ENCODE data around the gene PLAC1.

DNA sequence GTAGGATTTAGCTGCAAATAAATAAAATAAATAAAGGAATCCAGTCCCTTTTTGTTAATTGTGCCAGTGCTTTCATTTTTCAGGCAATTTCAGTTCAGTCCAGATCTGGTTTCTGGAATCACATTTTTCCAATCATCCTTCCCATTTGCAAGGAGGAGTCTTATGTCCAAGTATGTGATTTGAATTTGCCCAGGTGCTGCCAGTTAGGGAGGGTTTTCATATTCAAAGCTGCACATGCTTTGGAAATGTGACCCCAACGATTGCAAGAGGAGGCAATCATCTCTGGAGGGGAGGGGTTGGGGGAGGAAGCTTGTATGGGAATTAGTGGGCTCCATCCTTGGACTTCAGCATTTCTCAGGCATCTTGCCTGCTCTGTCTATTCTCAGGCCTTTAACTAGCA, 4.4 kb downstream of the PLAC1 start:
- TF ChIP-seq CTCF (IDR thresholded peaks at IDR 0.05; ENCODE audit: insufficient read depth, low read length) (no peak), POLR2AphosphoS5 (IDR thresholded peaks at IDR 0.05; ENCODE audit: low read depth) (no peak), SPI1 (IDR thresholded peaks at IDR 0.05; ENCODE audit: borderline replicate concordance, low read depth) (no peak)
- TF ChIP-seq, protein P1, sequence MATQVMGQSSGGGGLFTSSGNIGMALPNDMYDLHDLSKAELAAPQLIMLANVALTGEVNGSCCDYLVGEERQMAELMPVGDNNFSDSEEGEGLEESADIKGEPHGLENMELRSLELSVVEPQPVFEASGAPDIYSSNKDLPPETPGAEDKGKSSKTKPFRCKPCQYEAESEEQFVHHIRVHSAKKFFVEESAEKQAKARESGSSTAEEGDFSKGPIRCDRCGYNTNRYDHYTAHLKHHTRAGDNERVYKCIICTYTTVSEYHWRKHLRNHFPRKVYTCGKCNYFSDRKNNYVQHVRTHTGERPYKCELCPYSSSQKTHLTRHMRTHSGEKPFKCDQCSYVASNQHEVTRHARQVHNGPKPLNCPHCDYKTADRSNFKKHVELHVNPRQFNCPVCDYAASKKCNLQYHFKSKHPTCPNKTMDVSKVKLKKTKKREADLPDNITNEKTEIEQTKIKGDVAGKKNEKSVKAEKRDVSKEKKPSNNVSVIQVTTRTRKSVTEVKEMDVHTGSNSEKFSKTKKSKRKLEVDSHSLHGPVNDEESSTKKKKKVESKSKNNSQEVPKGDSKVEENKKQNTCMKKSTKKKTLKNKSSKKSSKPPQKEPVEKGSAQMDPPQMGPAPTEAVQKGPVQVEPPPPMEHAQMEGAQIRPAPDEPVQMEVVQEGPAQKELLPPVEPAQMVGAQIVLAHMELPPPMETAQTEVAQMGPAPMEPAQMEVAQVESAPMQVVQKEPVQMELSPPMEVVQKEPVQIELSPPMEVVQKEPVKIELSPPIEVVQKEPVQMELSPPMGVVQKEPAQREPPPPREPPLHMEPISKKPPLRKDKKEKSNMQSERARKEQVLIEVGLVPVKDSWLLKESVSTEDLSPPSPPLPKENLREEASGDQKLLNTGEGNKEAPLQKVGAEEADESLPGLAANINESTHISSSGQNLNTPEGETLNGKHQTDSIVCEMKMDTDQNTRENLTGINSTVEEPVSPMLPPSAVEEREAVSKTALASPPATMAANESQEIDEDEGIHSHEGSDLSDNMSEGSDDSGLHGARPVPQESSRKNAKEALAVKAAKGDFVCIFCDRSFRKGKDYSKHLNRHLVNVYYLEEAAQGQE (IDR thresholded peaks at IDR 0.05; ENCODE audit: insufficient replicate concordance, low read depth): no peak
